ENCODE results near the gene SLAMF6.
"Not testable (repeated sequence)": the region's sequence is repeated elsewhere in the genome, so short reads cannot be mapped to it uniquely, and the experiment has no call there.

- TF ChIP-seq CTCF (IDR thresholded peaks at IDR 0.05; ENCODE audit: borderline replicate concordance, extremely low read depth, low read length, poor library complexity, severe bottlenecking); EZH2 (IDR thresholded peaks at IDR 0.05; ENCODE audit: borderline replicate concordance, low read depth, low read length, severe bottlenecking): not testable (repeated sequence)
These were observed 9.4 kb upstream of the SLAMF6 start for GRCh38 chr1:160532557-160532813.
